HG03135 (cell line): ENCODE measurements around the gene MDFI.

Experiments
- ATAC-seq: cut with Tn5 transposase; IDR thresholded peaks from one replicate; pipeline ENCODE4 v1.9.1; 2021; ENCODE audit warnings: mild to moderate bottlenecking, moderate library complexity; ENCODE audit not compliant: unreplicated experiment

MDFI gene

DNA sequence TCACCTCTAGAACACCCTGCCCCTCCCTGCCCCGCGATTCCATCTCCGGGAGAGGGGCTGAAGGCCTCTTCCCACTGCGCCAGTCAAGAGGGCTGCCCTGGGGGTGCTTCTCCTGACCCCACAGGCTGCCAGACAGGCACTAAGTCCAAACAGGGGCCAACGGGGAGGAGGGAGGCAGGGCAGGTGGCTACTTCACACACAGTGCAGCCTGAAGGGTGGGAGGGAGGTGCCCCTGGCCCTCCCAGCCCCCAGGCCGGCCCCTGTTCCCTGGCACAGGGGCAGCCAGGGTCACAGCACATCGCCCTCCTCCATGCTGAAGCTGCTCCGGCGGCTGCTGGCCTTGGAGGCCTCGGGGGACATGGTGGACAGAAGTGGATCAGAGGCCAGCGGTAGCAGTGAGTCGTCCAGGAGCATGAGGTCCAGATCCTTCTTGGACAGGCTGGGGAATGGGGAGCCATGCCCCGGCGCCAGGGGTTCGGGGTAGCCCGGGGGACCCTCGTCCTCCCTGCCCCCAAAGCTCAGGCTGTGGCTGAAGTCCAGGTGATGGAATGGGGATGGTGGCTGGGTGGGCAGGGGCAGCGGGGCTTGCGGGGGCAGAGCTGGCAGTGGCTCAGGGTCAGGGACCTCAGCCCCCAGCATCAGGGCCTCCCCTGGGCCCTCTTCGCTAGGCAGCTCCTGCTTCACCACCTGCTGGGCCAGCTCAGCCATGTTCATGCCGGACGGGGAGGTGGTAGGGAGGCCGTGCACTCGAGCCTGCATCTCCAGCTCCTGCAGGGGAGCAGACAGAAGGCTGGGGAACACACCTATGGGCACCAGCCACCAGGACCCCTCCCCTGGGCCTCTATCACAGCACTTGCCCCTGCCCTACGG lies 46.3 kb downstream of the MDFI start:
- ATAC-seq = no peak

DNA sequence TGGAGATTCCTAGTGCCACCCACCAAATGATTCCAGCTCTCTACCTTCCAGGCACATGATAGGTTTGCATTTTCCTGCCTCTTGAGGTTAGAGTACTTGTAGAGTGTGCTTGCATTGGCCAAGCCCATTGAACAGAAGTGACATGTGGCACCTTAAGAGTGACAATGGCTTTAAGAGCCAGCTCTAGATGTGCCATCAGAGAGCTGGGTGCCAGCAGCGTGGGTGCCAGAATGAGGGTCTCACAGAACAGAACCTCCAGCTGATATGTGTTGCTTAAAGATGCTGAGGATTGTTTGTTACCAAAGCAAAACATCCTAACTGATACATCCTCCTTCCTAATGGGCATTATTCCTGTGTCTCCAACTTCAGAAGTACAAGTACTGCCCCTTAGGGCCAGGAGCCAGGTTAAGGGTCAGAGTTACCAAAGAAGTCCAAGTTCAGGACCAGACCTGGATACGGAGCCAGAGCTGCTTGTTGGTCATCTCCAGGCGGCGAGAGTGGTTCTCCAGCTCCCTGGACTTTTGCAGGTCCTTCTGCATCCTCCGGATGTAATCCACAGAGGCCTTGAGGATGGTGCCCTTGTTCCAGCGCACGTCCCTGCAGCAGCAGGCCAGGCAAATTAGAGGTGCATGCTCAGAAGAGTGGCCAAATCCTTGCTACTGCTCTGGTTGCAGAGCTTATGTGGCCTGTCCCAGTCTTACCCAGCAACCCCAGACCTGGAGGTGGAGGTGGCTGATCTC lies 47.5 kb downstream of the MDFI start:
- ATAC-seq = no peak

DNA sequence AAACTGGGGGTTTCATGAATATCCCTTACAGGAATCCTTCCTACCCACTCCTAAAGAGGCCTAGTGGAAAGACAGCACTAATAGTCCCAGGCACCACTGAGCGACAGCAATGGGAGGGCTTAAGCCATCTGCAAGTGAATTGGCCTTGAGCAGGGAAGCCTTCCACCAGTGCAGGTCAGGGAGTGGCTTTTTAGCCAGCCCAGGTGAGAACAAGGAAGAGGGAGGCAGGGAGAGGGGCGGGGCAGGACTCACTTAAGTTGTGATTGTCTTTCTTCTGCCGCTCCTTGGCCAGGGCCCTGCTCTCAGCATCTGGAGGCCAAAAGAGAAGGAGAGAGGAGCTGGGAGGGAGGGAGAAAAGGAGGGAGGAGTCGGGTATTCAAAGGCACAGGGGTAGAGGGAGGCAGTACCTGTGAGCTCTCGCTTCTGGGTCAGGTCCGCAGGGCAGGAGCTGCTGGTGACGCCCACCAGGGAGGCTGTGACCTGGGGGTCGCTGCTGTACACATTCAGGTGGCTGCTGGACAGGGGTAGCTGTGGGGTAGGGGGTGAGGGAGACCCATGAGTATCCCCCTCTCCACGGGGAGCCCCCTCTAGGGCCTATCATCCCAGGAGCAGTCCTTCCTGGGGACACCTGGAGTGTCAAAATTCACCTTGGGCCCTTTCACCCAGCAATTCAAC lies 49.4 kb downstream of the MDFI start:
- ATAC-seq = no peak

DNA sequence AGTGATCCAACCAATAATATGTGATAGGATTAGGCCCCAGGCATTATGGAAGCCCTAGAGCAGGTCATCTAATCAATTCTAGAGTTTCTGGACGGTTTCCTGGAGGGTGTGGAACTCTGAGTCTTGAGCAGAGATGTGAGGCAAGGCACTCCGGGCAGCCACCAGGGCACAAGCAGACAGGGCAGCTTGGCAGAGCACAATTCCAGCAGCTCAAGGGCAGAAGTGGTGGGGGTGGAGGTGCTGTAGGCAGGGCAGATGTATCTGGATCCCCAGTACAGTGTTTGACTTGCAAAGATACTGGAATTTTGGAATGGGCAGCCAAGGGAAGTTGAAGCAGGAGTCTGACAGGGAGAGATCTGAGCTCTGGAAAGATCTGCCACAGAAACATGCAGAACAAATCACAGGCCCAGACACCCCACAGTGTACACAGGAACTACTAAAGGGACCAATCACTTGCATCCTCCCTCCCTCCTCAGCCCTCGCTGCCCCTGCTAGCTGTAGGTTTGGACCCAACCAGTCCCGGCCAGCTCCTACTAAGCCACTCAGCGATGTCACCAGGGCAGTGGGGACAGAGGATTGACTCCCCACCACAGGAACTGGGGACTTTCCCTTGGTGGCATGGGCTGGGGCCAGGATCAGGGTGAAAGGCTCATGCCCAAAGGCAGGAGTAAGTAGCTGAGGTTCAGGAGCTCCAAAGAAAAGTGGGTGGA lies 50.1 kb downstream of the MDFI start:
- ATAC-seq = no peak

DNA sequence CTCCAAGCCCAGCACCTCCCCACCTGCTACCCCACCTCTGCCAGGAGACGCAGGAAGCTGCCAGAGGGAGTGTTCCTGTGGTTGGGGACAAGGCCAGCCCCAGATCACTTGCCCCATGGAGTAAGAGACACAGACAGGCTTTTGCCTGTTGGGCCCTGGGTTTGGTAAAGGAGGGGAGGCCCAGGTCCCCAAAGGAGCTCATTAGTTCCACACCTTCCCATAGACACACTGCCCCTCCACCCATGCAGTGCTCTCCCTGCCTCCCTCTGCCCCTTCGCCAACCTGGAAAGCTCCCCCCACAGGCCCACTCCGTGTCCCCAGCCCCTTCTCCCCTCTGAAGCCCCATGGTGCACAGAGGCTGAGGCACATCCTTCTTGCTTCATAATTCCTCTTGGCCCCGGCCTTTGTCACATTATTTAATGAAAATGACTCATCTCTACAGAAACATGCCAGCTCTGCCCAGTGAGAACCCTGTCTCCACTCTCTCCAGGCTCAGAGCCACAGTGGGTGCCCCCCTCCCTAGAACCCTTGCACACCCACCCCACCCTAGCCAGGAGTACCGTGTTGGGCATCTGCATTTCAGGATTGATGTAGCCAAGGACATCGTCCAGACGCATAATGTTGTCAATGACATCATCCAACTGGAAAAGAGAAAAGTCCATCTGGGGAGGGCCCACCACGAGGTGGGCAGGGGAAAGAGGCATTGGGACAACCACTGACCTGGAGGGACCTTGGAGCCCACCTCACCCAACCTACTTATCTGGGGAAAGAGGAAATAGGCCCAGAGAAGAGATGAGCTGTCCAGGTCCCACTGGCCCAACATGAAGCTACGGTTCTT lies 51.1 kb downstream of the MDFI start:
- ATAC-seq = no peak

DNA sequence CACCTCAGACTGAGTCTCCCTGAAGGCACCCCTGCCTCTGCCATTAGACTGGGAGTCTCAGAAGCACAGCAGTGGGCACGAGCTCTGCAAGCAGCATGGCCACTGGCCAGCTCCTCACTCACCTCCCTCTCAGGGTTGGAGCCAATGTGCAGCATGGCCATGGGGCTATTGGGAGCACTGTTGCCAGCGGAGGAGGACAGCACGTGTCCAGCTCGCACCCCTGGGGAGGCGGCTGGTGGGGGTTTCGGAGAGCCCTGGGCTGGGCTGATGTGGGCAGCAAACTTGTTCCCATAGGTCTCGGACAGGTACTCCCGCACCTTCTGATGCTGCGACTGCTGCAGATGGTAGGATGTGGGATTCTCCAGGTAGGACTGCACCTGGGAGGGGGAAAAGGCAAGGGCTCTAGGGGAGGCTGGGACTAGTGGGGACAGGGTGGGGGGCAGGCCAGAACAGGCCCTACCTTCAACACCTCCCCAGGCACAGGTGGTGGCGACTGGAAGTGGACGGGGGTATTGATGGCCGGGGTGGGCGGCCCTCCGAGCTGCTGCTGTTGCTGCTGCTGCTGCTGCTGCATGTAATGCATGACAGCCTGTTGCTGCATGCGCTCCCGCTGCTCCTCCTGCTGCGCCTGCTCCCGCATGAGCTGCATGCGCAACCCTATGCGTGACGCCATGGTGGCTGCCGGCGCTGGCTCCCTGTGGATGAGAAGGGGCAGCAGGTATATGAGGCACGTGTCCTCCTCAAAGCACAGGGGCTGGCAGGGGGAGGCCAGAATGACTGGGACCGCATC lies 52.5 kb downstream of the MDFI start:
- no peak for ATAC-seq

DNA sequence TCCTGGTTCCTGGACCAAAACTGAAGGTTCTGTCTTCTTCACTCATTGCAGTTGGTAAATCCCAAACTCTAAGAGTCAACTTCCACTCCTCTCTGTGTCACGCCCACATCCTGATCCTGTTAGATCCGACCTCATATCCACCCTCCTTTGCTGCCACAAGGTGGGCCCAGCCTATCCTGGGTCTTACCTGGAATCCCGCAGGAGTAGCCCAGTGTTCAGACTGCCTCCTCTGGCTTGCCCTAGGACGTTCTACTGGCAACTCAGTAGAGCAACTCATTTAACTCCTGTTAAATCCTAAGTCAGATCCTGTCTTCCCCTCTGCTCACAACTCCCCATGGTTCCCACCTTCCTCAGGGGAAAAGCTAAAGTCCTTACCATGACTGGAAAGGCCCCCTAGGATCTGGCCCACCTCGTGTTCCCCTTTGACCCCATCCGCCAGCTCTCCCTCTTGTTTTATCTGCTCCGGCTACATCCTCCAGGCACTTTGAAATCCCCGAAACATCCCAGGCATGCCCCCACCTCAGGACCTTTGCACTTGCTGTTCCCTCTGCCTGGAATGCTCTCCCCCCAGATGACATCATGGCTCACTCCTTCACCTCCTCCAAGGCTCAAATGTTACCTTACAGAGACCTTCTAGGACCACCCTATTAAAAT lies 53.3 kb downstream of the MDFI start:
- no peak for ATAC-seq

DNA sequence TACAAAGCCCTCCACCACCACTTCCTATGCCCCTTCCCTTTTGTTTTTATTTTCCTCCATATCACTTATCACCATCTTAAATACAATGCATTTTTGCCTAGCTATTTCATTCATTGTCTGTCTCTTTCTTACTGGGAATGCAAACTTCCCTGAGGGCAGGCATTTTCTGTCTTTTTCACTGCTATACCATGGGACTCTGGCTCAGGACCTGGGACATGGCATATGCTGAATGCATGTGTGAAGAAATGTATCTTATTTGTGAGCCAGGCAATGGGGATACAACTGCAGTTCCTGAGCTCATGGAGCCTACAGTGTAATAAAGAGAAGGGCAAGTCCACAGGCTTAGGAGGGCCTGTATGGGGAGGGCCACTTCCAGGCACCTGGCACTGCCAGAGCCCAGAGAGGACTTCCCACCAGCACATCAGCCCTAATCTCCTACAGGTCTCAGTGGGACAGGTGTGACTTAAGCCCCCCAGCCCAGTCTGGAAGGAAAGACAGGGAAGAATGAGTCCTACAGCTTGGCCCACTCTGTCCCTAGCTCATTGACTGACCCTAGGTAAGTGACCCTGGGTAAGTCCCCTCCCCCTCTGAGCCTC lies 53.9 kb downstream of the MDFI start:
- no peak for ATAC-seq

DNA sequence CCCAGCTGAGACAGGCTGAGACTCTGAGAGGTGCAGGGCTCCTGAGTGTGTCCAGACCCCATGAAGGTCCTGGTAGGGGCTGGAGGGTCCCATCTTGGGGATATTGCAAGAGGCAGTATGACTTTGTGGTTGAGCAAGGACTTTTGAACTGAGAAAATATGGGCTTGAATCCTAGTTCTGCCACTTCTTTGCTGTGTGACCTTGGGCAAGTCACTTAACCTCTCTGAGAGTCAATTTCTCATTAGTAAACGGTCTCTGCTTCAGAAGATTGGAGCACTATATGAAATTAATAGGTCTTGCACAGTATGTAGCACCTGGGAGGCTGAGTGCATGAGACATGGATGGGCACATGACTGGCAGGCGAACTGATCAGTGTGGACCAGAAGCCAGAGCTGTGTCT lies 54.5 kb downstream of the MDFI start:
- no peak for ATAC-seq

DNA sequence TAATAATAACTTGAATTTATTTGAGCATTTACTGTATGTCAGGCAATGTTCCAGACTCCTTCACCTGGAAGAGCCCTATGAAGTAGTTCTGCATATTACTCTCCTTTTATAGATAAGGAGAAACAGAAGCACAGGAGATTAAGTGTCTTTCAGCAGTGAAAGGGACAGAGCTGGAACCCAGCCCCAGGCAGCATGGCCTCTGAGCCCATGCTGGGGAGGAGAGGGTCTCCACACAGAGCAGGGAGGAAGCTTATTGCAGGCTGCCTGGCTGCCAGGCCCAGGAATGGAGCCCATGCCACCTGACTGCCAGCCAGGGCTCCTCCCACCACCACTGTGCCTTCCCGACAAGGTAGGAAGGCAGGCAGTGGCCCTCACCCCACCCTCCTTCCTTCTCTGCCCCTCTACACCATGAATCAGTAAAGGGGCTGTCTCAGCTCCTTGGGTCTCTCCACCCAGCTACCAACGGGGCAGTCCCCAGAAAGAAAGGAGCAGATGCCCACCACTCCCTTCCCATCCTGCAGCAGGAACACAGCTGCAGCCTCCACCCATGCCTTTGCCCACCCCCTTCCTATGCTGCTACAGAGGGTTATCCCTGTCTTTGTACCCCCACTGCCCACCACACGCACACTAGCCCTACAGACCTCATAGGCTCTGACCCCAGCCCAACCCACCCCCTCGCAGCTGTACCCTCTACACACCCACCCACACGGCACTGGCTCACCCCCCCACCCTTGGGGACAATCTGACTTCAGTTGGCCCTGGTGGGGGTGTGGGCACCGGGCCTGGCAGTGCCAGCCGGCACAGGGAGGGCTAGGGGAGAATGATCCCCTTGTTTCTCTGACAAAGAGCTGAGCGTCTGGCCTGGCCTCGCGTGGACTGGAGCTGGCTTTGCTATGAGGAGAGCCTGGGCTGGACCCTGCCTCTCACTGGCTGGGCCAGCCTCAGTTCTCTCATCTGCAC lies 55.3 kb downstream of the MDFI start:
- no peak for ATAC-seq

DNA sequence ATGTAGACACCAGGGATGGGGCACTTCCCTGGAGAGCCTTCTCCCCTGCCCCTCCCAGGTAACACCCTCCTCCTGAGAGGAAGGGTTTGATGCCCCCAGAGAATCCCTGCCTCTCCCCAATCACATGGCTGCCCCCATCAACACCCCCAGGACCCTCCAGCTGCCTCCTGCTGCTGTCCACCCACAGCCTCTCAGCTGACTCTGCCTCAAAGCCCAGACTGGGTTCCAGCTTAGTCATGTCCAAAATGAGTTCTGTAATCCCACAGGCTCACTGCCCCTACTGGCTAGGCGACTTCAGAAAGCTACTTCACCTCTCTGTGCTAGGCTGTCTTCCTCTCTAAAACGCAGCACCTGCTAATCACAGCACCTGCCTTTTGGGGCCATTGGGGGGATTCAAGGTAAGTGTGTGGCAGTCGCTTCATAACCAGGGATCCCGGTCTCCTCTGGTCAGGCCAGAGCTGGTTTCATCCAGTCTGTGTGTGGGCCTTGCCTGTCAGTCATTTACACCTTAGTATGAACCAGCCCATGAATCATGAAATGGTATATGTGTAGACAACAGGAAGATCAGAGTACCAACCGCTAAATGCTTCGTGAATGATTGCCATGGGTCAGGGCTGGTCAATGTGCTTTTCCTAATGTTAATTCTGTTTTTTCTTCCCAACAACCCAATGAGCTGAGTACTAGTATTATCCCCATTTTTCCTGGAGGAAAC lies 56.7 kb downstream of the MDFI start:
- ATAC-seq = no peak

DNA sequence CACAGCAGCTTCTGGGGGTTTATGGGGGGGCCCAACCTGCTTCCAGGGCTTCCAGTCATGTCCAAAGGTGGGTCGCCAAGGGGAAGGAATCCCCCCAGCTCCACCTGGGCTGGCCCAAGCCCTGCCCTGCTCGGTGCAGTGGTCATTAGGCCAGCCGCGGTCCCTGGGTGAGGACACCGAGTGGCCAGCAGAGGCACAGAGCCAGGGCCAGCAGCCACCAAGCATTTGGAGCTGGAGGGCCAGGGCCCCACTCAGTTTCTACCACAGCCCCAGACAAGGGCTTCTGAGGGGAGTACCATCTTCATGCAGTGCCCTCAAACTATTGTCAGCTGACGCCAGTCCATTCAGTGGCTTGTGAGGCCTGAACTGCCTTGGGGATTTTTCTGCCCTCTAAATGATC lies 57.6 kb downstream of the MDFI start:
- no peak for ATAC-seq

DNA sequence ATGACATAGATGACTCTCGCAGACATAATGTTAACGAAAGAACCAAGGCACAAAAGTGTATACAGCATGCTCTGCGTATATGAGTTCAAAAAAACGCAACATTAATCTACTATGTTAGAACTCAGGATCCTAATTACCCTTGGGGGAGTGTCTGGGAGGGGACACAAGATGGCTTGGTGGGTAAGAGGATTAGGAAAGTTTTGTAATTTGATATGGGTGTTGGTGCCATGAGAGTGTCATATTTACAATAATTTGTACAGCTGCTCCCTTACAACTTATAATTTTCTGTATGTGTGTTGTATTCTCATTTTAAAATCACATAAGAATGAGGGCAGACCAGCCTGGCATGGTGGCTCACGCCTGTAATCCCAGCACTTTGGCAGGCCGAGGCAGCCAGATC lies 58.5 kb downstream of the MDFI start:
- no peak for ATAC-seq

DNA sequence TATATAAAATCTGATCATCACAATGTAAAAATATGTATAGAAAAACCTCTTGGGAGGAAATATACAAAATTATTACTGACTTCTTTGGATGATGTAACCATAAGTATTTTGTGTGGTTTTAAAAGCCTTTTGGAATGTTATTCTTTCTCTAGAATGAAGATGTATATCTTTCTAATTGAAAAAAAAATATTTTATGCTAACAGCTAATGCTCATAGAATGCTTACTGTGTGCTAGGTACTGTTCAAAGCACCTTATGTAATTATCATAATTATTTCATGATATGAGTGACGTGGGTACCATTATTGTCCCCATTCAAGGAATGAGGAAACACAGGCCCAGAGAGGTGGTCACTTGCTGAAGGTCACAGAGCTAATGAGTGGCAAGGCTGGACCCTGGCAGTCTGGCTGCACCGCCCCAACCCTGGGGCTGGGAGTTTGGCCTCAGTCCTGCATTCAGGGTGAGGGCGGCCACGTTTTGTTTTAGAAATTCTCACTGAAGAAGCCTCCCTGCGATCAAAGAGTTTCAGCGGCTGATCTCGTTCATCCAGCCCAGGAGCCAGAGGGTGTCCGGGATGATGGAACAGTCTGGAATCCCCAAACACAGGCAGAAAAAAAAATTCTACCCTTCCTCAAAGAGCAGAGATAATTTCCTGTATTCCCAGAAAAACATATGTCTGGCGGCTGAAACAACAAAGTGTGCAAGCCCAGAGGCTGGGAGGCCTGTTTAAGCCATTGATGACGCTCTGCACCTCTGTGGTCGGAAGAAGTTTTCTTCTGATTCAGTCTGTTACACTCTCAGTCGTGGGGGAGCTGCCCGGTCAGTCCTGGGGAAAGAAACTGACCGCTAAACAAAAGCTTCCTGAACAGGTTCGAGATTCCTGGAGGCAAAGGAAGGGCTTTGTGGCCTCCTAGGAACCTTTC lies 59.9 kb downstream of the MDFI start:
- ATAC-seq = no peak

DNA sequence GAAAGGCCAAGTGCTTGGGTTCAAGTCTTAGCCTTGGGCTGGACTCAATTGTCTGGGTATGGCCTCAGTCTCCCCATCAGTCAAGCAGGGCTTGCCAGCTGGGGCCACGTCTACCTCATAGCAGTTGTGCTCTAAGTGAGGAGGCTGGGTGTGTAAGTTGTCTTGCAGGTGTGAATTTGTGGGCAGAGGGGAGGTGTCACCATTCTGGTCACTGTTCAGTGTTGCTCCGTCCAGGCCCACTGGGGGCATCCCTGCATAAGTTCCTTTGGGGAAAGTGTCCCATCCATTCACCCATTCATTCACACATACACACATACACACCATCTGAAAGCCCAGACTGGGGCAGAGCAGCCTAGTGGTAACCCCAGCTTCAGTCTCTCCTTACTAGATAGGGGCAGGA lies 60.8 kb downstream of the MDFI start:
- ATAC-seq = no peak
